GM18526 (cell line): ENCODE data around the gene RAB5IF.

Experiments
- POLR2A ChIP-seq: IDR thresholded peaks from 3 replicates; pipeline ENCODE4 v1.6.1; 2011; ENCODE audit not compliant: insufficient read length; ENCODE audit errors: extremely low read depth

The RAB5IF gene

DNA sequence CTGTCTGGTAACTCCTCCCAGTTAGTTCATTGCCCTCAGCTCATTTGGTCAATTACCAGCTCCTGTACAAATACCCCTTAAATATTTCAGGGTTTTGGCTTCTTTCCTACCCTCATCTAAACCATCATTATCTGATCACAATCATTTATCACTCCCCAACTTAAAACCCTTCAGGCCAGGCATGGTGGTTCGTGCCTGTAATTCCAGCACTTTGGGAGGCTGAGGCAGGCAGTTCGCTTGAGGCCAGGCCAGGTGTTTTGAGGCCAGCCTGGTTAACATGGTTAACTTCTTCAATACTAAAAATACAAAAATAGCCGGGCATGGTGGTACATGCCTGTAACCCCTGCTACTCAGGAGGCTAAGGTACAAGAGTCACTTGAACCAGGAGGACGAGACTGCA lies 22.8 kb upstream of the RAB5IF start:
- no peak for TF ChIP-seq POLR2A

DNA sequence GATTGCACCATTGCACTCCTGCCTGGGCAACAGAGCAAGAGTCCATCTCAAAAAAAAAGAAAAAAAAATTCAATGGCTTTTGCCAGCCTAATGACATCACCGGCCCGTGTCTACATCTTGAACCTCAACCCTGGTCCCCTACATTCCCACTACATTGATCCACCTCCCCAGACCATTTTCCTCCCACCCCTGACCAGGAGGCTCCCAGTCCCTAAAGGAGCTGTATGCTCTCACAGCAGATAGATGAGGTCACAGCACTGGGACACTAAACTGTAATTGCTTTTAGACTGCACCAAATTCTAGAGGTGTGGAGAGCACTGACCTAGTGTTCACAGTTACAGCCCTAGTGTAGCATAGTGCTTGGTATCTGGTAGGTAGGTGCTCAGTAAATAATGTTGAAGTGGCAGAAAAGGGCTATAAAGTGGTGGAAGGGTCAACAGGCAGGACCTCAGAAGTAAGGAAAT lies 21.5 kb upstream of the RAB5IF start:
- no peak for TF ChIP-seq POLR2A

DNA sequence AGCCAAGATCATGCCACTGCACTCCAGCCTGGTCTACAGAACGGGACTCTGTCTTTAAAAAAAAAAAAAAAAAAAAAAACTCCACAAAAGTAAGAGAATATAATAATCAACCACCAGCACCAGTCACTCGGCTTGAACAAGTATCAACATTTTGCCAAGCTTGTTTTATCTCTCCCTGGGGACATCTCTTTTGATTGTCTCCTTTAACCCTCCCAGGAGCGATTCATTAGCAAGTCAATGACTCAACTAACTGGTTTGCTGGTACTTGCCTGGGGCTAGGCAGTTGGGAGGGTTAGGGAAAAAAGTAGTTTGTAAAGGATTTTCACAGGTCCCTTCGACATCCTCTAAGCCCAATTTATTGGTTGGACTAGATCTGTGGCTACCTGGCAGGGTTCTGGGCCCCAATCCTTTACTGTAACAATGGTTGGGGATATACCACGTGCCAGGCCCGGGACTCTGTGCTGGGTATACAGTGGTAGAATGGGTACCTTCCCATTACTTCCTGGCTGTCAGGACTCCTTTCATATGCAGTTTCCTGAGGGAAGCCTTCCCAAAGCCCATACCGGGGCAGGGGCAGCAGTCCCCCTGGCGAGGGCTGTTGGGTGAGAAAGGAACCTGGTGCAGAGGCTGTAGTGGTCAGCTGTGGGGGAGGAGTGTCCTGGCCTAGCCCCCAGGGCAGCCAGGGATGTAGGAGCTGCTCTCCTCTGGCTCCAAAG lies 20.0 kb upstream of the RAB5IF start:
- TF ChIP-seq POLR2A, result no peak

DNA sequence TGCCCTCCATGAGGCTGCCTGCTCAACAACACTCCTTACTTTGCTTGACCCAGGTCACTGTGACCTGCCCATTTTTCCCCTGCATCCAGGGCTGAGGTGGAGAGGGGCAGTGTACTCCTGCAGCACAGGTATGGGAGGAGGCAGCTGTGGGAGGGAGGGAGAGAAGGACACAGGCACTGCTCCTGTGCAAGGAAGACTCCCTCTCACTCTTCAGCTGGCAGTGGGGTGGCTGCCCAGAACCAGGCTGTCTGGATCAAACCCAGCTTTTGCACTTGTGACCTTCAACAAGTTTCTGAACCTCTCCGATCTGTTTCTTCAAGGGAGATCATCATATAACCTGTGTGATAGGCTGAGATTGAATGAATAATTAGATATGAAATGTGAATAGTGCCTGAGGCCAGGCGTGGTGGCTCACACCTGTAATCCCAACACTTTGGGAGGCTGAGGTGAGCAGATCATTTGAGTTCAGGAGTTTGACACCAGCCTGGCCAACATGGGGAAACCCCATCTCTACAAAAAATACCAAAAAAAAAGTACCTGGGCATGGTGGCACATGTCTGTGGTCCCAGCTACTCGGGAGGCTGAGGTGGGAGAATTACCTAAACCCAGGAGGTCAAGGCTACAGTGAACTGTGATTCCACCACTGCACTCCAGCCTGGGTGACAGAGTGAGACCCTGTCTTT lies 18.1 kb upstream of the RAB5IF start:
- TF ChIP-seq POLR2A, result no peak

DNA sequence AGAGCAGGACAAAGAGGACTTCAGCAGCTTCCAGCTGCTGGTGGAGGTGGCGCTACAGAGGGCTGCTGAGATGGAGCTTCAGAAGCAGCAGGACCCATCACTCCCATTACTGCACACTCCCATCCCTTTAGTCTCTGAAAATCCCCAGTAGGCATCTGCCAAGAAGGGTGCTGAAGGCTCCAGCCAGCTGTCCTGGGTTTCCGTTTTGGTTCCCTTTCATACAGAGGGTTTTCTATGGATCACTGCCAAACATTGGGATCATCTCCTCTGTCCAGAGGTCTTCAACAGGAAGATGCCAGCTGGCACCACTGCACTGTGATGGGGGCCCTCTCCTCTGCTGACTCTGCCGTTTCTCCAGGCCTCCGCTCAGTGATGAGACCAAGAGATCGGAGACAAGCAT lies 14.3 kb upstream of the RAB5IF start:
- no peak for TF ChIP-seq POLR2A

DNA sequence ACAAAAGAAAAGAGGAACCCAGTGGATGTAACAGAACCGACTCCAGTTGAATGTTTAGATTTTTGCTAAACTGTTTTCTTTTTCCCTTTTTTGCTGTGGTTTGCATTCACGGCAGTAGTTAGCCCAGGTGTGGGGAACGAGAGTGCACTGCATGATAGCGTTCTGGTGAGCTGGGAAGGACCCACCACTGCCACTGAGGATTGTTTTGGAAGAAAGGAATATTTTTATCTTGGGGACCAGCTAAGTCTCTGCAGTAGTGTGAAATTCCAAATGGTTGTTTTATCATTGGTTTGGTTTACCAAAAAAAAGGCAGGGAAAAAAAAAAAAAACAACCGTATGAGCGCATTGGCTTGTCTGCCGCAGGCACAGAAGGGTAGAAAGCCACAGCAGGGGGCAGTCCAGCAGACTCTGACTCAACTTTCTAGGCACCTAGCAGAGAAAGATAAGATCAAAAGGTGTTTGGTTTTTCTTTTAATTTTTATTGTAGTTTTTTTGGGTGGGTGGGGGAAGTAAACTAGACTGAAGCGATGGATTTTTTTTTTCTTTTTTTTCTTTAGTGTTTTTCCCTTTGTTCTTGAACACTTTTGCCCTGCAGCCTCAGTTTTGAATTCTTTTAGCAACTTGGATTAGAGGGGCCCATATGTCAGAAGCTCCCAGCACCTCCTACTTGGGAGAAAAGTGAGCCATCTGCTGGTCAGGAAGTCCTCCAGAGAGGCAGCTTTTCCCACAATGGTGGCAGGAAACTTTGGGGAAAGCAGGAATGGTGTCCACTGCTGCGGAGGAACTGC lies 13.5 kb upstream of the RAB5IF start:
- TF ChIP-seq POLR2A, result no peak

DNA sequence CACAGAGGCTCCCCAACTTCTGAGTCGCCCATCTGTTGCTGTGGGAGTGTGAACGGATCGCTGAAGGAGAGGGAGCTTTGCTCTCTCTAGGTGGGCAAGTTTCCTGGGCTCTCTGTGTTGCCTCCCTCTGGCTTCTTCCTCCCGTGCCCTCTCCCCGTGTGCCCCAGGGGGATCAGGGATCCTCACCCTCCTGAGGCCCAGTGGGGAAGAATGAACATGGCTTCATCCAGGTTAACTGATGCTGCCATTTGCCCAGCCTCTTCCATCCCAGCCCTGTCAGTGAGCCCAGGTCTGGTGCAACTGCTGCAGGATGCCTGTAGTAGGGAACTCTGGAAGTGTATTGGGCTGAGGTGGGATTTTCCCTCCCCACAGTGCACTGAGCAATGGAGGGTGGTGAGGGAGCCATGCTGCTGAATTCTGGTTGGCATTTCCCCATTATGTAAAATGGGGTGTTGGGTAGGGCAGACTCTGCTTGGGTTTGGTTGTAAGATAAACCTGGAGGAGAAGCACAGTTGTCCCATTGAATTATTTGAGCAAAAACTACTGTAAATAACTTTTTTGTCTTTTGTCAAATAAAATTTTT lies 12.1 kb upstream of the RAB5IF start:
- TF ChIP-seq POLR2A, result no peak

DNA sequence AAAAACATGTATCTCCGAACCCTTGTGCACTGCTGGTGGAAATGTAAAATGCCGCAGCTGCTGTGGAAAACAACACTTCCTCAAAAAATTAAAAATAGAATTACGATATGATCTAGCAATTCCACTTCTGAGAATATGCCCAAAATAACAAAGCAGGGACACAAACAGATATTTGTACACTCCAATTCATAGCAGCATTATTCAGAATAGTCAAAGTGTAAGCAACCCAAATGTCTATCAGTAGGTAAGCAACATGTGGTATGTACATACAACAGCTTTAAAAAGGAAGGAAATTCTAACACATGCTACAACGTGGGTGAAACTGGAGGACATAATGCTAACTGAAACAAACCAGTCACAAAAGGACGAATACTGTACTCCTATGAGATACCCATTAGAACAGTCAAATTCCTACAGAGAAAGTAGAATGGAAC lies 5.7 kb upstream of the RAB5IF start:
- no peak for TF ChIP-seq POLR2A

DNA sequence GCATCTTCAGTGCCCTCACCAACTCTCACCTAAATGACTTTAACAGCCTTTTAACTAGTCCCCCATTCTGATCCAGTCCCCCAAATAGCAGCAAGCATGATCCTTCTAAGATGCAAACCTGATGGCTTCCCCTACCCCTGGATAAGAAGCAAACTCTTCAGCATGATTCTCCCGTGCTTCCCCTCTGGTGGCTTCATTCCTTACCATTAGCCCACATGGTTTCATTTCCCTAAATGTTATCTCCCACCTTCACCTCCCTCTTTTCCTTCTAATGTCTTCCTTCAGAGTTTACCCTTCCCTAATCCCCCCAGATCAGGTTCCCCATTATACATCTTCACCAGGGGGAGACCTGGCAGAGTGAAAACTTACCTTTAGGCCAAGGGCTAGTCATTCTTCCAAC lies 4.0 kb upstream of the RAB5IF start:
- no peak for TF ChIP-seq POLR2A

DNA sequence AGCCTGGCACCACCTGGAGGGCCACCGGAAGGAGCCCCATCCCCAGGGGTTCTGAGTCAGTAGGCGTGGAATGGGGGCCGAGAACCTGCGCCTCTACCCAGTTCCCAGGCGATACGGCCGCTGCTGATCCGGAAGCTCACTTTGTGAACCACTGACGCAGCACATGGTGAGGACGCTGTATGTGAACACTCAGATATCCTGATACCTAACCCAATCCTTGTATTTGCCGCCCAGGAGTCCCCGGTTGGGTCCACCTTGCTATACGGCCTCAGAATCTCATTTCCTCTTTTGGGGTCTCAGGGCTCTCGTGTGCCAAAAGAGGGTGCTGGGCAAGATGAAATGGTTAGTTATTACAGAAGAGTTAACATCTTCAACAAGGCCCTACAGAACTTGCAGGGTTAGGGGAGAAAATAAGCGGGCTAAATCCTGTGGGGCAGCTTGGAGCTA lies 604 bp upstream of the RAB5IF start:
- TF ChIP-seq POLR2A, result peak; percentile 17

DNA sequence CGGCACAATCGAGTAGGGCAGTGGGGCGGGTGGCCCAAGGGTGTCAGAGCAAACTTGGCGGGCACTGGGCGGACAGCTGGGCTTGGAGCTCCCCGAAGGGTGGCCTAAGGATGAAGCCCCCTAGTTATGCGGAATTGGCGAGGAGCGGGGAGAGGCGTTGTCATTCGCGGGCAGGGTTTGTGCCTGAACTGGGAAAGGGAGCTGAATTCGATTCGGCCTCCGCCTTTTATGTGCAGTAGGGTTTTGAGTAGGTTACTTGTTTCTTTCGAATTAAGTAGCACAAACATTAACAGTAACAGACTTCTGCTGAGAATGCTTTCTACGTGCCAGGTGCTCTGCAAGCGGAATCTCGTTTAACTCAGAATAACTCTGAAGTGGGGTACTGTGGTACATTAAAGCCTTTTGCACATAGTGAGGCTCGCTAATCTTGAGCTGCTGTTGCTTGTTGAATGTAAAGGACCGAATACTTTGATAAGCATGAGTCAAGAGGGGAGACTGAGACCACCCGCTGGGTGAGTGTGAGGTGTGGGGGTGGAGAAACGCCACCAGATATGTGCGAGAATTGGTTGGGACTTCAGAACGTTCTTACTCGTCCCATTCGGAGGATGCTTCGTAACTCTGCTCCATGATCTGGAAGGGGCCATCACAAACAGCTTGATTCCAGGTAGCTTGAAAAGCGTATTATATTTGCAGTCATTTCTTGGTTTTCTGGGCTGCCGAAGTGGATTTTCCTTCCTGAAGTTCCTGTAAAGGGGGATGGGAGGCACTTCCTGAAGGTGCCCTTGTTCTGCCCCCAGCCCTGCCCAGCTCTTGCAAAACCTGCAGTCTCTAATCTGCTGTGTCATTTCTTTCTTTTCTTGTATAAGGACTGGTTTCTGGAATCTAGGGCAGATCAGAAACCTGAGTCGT lies 833 bp downstream of the RAB5IF start:
- no peak for TF ChIP-seq POLR2A

DNA sequence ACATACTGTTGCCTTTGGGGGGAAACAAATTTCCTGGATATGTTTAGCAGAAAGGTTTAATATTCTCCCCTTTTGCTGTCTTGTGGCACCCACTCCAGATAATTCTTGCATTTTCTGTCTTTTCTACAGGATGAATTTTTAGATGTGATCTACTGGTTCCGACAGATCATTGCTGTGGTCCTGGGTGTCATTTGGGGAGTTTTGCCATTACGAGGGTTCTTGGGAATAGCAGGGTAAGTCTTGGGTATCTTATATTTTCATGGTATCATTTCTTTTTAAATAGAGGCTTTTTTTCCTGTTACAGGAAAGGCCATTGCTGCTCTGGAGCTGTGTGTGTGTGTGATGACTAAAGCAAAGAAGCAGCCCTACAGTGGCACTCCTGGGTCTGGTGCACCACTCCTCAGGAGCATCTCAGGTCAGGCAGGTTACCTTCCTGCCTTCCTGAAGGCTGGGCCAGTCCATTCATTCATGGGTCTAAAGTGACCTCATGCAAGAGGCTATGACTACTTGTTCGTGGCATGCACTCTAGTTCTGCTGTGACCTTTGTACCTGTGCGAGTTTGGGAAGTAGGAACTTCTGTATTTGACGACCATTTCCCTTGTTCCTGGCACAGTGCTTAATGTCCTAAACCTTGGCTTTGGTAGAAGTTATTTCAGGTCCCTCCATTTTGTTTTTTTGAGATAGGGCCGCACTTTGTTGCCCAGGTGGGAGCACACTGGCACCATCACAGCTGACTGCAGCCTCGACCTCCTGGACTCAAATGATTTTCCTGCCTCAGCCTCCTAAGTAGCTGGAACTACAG lies 2.2 kb downstream of the RAB5IF start:
- TF ChIP-seq POLR2A, result no peak

DNA sequence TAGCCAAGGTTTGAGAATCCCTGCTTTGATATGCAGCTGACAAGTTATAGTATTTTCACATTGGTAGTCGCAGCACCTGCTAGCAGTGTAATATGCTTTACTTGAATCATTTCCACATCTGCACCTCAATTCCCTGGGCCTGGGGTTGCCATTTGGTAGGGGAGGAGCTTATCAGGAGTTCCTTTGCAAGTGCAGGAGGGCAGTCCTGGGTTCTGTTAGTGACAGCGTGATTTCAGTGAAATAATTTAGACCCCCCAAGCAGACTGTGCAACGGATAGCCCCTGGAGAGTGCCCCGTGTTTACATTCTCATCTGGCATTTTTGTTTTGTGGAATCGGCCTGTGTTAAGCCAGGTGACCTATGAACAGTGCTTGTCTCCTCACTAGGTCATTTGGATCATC lies 6.0 kb downstream of the RAB5IF start:
- TF ChIP-seq POLR2A, result no peak

DNA sequence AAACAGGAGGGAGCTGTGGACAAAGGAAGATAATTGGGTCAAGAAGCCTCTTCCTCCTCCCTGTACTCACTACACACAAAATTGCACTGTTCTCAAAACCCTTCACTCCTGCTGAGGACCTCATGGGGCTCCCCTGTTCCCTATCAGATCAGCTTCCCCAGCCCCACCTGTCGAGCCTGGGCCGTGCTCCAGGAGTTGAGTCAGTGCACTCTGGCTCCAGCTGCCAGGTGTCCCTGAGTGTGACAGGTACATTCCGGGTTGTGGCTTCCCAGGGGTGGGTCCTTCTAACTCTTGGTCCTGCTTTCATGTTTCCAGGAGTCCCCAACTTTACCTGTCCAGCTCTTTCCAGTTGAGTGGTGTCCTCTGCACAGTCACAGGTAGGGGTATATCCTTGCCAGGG lies 8.4 kb downstream of the RAB5IF start:
- no peak for TF ChIP-seq POLR2A
